ENCODE data around the gene NADK. TPM values are rescaled to one million over a fixed set of nuclear protein-coding genes. Genes with fewer than 3 reads are reported as not detected.
A peak's percentile ranks its signal among the peaks of the same experiment; 100 is the strongest.

The NADK gene
- total and polyA plus RNA-seq, 2 of the 13 experiments (the other 11 are each of a cell fraction or from before 2014, with no cell fraction given), result 56.6 to 60.1 TPM

- no peak for TF ChIP-seq SIN3B (IDR thresholded peaks at IDR 0.05; ENCODE audit: low read length)
- 0 out of 2 replicates have a peak, but pooled peaks have one; percentile 60 for TF ChIP-seq ZNF354B (CRISPR knock-in tag; IDR thresholded peaks at IDR 0.05)
- peak; percentile 60; the same call in 1 of the 2 replicates for TF ChIP-seq CSRNP1 (CRISPR knock-in tag; IDR thresholded peaks at IDR 0.05)
- TF ChIP-seq MEIS2 (CRISPR knock-in tag; IDR thresholded peaks at IDR 0.05), result no peak
- TF ChIP-seq PHF8 (CRISPR knock-in tag; IDR thresholded peaks at IDR 0.05), result peak; percentile 36; the same call in 1 of the 2 replicates
- 0 out of 2 replicates have a peak, but pooled peaks have one; percentile 44 for TF ChIP-seq MLXIP (CRISPR knock-in tag; IDR thresholded peaks at IDR 0.05; ENCODE audit: borderline replicate concordance)
- no peak for TF ChIP-seq CENPX (CRISPR knock-in tag; IDR thresholded peaks at IDR 0.05)
- TF ChIP-seq SRSF1 (optimal IDR thresholded peaks at IDR 0.05; ENCODE audit: low read depth, low read length), result peak; percentile 46
- TF ChIP-seq EP300 (IDR thresholded peaks at IDR 0.05; ENCODE audit: low read depth in 2 of 2, low read length in 2 of 2), result no peak
- 0 out of 2 replicates have a peak, but pooled peaks have one; percentile 23 for TF ChIP-seq EP300 (CRISPR knock-in tag; IDR thresholded peaks at IDR 0.05; ENCODE audit: borderline replicate concordance)
- TF ChIP-seq CEBPZ (IDR thresholded peaks at IDR 0.05; ENCODE audit: low read length), result no peak
- TF ChIP-seq CEBPG (CRISPR knock-in tag; IDR thresholded peaks at IDR 0.05), result 0 out of 2 replicates have a peak, but pooled peaks have one; percentile 5
- TF ChIP-seq ZBTB4 (CRISPR knock-in tag; IDR thresholded peaks at IDR 0.05; ENCODE audit: borderline replicate concordance), result no peak
- no peak for TF ChIP-seq ZNF737 (CRISPR knock-in tag; IDR thresholded peaks at IDR 0.05; ENCODE audit: borderline replicate concordance)
- peak; percentile 79 for TF ChIP-seq KAT8 (CRISPR knock-in tag; IDR thresholded peaks at IDR 0.05)
- no peak for TF ChIP-seq NFATC3 (CRISPR knock-in tag; IDR thresholded peaks at IDR 0.05)
- TF ChIP-seq FLYWCH1 (CRISPR knock-in tag; IDR thresholded peaks at IDR 0.05), result no peak
- no peak for TF ChIP-seq MED13 (CRISPR knock-in tag; IDR thresholded peaks at IDR 0.05)
Measured at GRCh38 chr1:1782399-1783221, 4.3 kb upstream of the NADK start (continued).

Data from HepG2 (cell line).